GM12875 (cell line): Measurements from ENCODE around the gene KLK6.

ENCODE experiments used
- H3K4me3 ChIP-seq: one replicate; pipeline ENCODE4 v1.5.1; 2011; ENCODE audit warnings: low read depth, low read length, control low read depth
- CTCF ChIP-seq: IDR thresholded peaks from 2 replicates; pipeline ENCODE4 v1.5.1; 2011; ENCODE audit warnings: low read depth, mild to moderate bottlenecking, control low read depth, inconsistent platforms, low read length, moderate library complexity, borderline replicate concordance; ENCODE audit not compliant: insufficient read depth

Gene KLK6

GRCh38 chr19:50932018-50932689 is 37.2 kb downstream of the KLK6 start:
- no peak for TF ChIP-seq CTCF

DNA sequence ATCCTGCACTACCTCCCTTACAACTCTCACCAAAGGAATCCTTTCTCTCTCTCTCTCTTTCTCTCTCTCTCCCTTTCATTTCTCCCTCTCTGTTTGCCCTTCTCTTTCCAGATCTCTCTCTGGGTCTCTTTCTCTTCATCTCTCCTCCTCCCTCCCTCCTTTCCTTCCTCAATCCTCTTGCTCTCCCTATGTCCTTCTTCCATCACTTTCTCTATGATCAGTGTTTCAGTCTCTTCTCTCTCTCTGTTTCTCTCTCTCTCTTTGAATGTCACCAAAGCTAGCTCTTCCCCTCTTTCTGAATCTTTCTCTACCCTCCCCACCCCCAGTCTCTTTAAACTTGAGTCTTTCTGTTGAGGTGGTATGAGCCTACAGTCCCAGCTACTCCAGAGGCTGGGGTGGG is 38.4 kb downstream of the KLK6 start:
- TF ChIP-seq CTCF: no peak
- H3K4me3 ChIP-seq: no peak overlapping the region

More at GRCh38 chr19:50932018-50932689, 37.2 kb downstream of the KLK6 start:
- no peak overlapping the region for H3K4me3 ChIP-seq

DNA sequence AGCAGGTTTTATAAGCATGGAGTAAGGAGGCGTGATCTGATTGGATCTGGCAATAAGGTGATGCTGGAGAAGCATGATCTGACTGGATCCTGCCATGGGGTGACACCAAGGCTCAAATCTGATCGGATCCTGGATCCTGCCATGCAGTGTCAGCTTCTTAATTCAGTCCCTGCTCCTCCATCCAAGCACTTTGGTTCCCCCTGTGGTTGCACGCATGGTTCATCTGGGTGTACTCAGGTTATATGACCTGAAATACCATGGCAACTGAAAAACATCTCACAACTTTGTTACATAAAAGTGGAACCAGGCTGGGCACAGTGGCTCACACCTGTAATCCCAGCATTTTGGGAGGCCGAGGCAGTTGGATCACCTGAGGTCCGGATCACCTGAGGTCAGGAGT is 40.6 kb downstream of the KLK6 start:
- no peak overlapping the region for H3K4me3 ChIP-seq

DNA sequence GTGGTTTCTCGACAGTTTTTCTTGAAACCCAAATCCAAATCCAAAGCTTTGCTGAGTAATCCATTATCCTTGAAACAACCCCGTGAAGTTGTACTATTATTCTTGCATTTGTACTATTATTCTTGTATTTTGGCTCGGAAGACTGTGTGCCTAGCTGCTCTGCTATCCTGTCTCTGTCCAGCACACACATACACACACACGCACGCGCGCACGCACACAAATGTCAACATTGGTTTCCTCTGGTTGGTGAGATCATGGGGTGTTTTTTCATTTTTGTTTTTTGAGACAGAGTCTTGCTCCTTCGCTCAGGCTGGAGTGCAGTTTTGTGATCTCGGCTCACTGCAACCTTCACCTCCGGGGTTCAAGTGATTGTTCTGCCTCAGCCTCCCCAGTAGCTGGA is 43.2 kb downstream of the KLK6 start:
- TF ChIP-seq CTCF: no peak
- no peak overlapping the region for H3K4me3 ChIP-seq

More for the DNA sequence above, 40.6 kb downstream of the KLK6 start:
- no peak for TF ChIP-seq CTCF

DNA sequence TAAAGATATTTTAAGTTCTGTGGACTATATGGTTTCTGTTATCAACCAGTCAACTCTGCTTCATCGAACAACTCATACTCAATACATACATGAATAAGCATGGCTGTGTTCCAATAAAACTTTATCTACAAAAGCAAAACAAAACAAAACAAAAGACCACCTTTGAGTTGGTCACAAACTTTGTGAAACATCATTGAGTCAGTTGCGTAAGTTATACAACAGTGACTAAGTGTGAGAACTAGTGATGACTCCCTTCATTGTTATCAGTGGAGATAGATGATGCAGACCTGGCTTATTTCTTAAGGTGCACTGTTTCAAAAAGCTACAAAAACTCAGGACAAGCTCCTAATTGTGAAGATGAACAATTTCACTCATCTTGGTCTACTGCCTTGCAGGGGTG is 43.7 kb downstream of the KLK6 start:
- no peak for TF ChIP-seq CTCF
- no peak overlapping the region for H3K4me3 ChIP-seq

DNA sequence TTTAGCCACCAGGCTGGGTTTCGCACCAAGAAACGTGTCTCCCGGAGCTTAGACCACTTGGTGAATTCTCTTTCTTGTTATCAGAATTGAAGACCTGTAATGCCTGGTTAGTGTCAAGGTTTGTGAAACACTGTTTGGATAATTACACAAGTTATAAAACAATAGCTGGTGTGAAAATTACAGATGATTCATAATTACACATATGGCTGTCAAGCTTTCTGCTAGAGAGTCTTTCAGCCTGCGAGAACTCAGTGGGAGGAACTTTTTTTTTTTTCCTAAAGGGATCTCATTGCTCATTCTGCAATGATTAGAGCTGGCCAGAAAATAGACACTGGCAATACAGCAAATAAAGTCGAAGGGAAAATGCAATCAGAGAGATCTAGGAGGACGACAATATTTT is 44.8 kb downstream of the KLK6 start:
- no peak for TF ChIP-seq CTCF
- H3K4me3 ChIP-seq: no peak overlapping the region

- no peak overlapping the region for H3K4me3 ChIP-seq
- TF ChIP-seq CTCF: peak; percentile 87
Observed at GRCh38 chr19:50922317-50922853, 47.0 kb downstream of the KLK6 start.
